ENCODE data around the gene INTS3. TPM values are rescaled to one million over a fixed set of nuclear protein-coding genes. Genes with fewer than 3 reads are reported as not detected.

Gene INTS3
- total RNA-seq, 4 donors from 2014 or later: 31.4 to 55.3 (median 43.5) TPM

GRCh38 chr1:153746174-153746573 lies 18.3 kb downstream of the INTS3 start:
- Histone ChIP-seq H3K4me1 (peaks cover 8 to 58% (median 11%) of the 10 kb centered on the region in 3 donors), H3K36me3 (peaks cover 0 to 94% of the 10 kb centered on the region in 2 donors), H3K9me3 (no peaks in the 10 kb centered on the region), H3K4me3 (no peak overlapping the region), H3K27me3 (no peaks in the 10 kb centered on the region), H3K27ac (peak overlapping the region in 1 of 4 donors; percentile 64)
- TF ChIP-seq CTCF (IDR thresholded peaks at IDR 0.05): no peak
- TF ChIP-seq POLR2AphosphoS5 (IDR thresholded peaks at IDR 0.05): no peak
- TF ChIP-seq EP300 (IDR thresholded peaks at IDR 0.05): no peak
- no peak for TF ChIP-seq POLR2A (IDR thresholded peaks at IDR 0.05)
- WGBS, 2 donors (ENCODE audit: low coverage in 1 of 2): no CpG with 5 or more reads among the region's 13 CpGs
- ATAC-seq: no peak

GRCh38 chr1:153748903-153749302 lies 21.1 kb downstream of the INTS3 start:
- no peak for ATAC-seq
- Histone ChIP-seq H3K9me3 (no peaks in the 10 kb centered on the region), H3K4me1 (peaks cover 7 to 65% (median 8%) of the 10 kb centered on the region in 3 donors), H3K27ac (peak overlapping the region in 3 of 4 donors; percentile 60 to 72 (median 64)), H3K4me3 (no peak overlapping the region), H3K27me3 (no peaks in the 10 kb centered on the region), H3K36me3 (peaks cover 0 to 94% of the 10 kb centered on the region in 2 donors)
- TF ChIP-seq CTCF (IDR thresholded peaks at IDR 0.05) (no peak), EP300 (IDR thresholded peaks at IDR 0.05) (no peak), POLR2AphosphoS5 (IDR thresholded peaks at IDR 0.05) (no peak), POLR2A (IDR thresholded peaks at IDR 0.05) (no peak)
- 30 to 60% methylated on average over 1 to 2 of the region's 2 CpGs for WGBS, 2 donors (ENCODE audit: low coverage in 1 of 2)

- Histone ChIP-seq H3K9me3 (no peaks in the 10 kb centered on the region), H3K4me1 (peaks cover 7 to 63% (median 8%) of the 10 kb centered on the region in 3 donors), H3K27ac (peak overlapping the region; percentile 31 to 72 (median 62)), H3K4me3 (no peak overlapping the region), H3K36me3 (peaks cover 0 to 94% of the 10 kb centered on the region in 2 donors), H3K27me3 (no peaks in the 10 kb centered on the region)
- no peak for TF ChIP-seq POLR2A (IDR thresholded peaks at IDR 0.05)
- peak; percentile 82 to 96 (median 92) for TF ChIP-seq CTCF (IDR thresholded peaks at IDR 0.05)
- TF ChIP-seq POLR2AphosphoS5 (IDR thresholded peaks at IDR 0.05): peak; percentile 56
- no peak for TF ChIP-seq EP300 (IDR thresholded peaks at IDR 0.05)
- WGBS, 2 donors (ENCODE audit: low coverage in 1 of 2): 0 to 36% methylated on average over 2 to 5 of the region's 6 CpGs
- ATAC-seq: peak; percentile 84
Observed at GRCh38 chr1:153749408-153750005, 21.7 kb downstream of the INTS3 start.

- Histone ChIP-seq H3K4me1 (peaks cover 7 to 63% (median 8%) of the 10 kb centered on the region in 3 donors), H3K4me3 (no peak overlapping the region), H3K36me3 (peaks cover 0 to 94% of the 10 kb centered on the region in 2 donors), H3K9me3 (no peaks in the 10 kb centered on the region), H3K27me3 (no peaks in the 10 kb centered on the region), H3K27ac (peak overlapping the region; percentile 31 to 75 (median 68))
- 46 to 51% methylated on average over 3 to 5 of the region's 6 CpGs for WGBS, 2 donors (ENCODE audit: low coverage in 1 of 2)
- TF ChIP-seq POLR2AphosphoS5 (IDR thresholded peaks at IDR 0.05): peak; percentile 61
- no peak for TF ChIP-seq EP300 (IDR thresholded peaks at IDR 0.05)
- peak in 1 of 4 experiments; percentile 17 for TF ChIP-seq CTCF (IDR thresholded peaks at IDR 0.05)
- ATAC-seq: peak; percentile 68
Observed at GRCh38 chr1:153750026-153750995, 22.5 kb downstream of the INTS3 start.

All from gastroesophageal sphincter (tissue), 4 donors.